DND-41 (cell line): ENCODE data around the gene DLG2.

Experiments
- ATAC-seq: fragments of 200-7000 bp; cut with Tn5 transposase; 3 replicates; pipeline ENCODE4 v1.9.1; 2021; ENCODE audit warnings: low read depth; ENCODE audit not compliant: insufficient read depth
- DNase-seq: peaks from one replicate; pipeline ENCODE4 v3.0.0-alpha.2; 2020
- H2AFZ ChIP-seq: 2 replicates; pipeline ENCODE4 v1.6.0; 2012; ENCODE audit warnings: low read depth, low read length
- H3K27ac ChIP-seq: 2 replicates; pipeline ENCODE4 v1.5.1; 2012; ENCODE audit warnings: low read length, inconsistent platforms
- H3K27me3 ChIP-seq: fragments of 200-600 bp; sonication (generic); 2 replicates; pipeline ENCODE4 v1.6.0; 2012; ENCODE audit warnings: low read length, mild to moderate bottlenecking, inconsistent platforms; ENCODE audit not compliant: insufficient read depth, poor library complexity
- H3K36me3 ChIP-seq: 2 replicates; pipeline ENCODE4 v1.5.1; 2012; ENCODE audit warnings: low read length, inconsistent platforms; ENCODE audit not compliant: insufficient read depth
- H3K4me1 ChIP-seq: 2 replicates; pipeline ENCODE4 v1.5.1; 2012; ENCODE audit warnings: mild to moderate bottlenecking, low read length; ENCODE audit not compliant: insufficient read depth
- H3K4me2 ChIP-seq: 2 replicates; pipeline ENCODE4 v1.6.0; 2012; ENCODE audit warnings: mild to moderate bottlenecking, moderate library complexity, low read length, inconsistent platforms; ENCODE audit not compliant: insufficient read depth
- H3K4me3 ChIP-seq, 2 experiments: fragments of 200-600 bp in 1 of 2; shearing (Covaris generic) in 1 of 2; 2 replicates each; pipeline ENCODE4 v1.5.1; 2012 to 2016; ENCODE audit warnings: inconsistent platforms in 2 of 2, low read length in 2 of 2, mild to moderate bottlenecking in 2 of 2, low read depth in 1 of 2, moderate library complexity in 1 of 2
- H3K79me2 ChIP-seq: 2 replicates; pipeline ENCODE4 v1.6.0; 2012; ENCODE audit warnings: low read length, inconsistent platforms; ENCODE audit not compliant: insufficient read depth
- H3K9ac ChIP-seq: 2 replicates; pipeline ENCODE4 v1.6.0; 2012; ENCODE audit warnings: low read depth, mild to moderate bottlenecking, inconsistent platforms, low read length, moderate library complexity
- H3K9me3 ChIP-seq: 2 replicates; pipeline ENCODE4 v1.5.1; 2012; ENCODE audit warnings: low read length, moderate library complexity, mild to moderate bottlenecking, inconsistent platforms; ENCODE audit not compliant: insufficient read depth, severe bottlenecking
- H4K20me1 ChIP-seq: 2 replicates; pipeline ENCODE4 v1.6.0; 2012; ENCODE audit warnings: low read length; ENCODE audit not compliant: insufficient read depth
- EZH2 ChIP-seq: IDR thresholded peaks from 3 replicates; pipeline ENCODE4 v1.6.1; 2012; ENCODE audit warnings: borderline replicate concordance, low read depth, mild to moderate bottlenecking, moderate library complexity, low read length, inconsistent platforms; ENCODE audit not compliant: severe bottlenecking
- TF ChIP-seq, protein P1 (sequence below): IDR thresholded peaks from 2 replicates; pipeline ENCODE4 v1.5.1; 2012; ENCODE audit warnings: borderline replicate concordance, low read length, moderate library complexity, mild to moderate bottlenecking; ENCODE audit not compliant: poor library complexity, severe bottlenecking; ENCODE audit errors: extremely low read depth

DLG2 gene

GRCh38 chr11:85028329-85029101 lies 598.6 kb downstream of the DLG2 start:
- Histone ChIP-seq H3K79me2 (no peaks in the 10 kb centered on the region), H3K4me1 (no peaks in the 10 kb centered on the region), H3K4me3 (no peak overlapping the region), H3K27me3 (no peaks in the 10 kb centered on the region), H3K36me3 (no peaks in the 10 kb centered on the region), H3K27ac (no peak overlapping the region), H3K9ac (no peak overlapping the region), H3K4me2 (no peak overlapping the region), H4K20me1 (no peaks in the 10 kb centered on the region), H3K9me3 (no peaks in the 10 kb centered on the region), H2AFZ (no peak overlapping the region)
- DNase-seq (no peak), ATAC-seq (no peak)
- no peak for TF ChIP-seq EZH2
- TF ChIP-seq, protein P1, sequence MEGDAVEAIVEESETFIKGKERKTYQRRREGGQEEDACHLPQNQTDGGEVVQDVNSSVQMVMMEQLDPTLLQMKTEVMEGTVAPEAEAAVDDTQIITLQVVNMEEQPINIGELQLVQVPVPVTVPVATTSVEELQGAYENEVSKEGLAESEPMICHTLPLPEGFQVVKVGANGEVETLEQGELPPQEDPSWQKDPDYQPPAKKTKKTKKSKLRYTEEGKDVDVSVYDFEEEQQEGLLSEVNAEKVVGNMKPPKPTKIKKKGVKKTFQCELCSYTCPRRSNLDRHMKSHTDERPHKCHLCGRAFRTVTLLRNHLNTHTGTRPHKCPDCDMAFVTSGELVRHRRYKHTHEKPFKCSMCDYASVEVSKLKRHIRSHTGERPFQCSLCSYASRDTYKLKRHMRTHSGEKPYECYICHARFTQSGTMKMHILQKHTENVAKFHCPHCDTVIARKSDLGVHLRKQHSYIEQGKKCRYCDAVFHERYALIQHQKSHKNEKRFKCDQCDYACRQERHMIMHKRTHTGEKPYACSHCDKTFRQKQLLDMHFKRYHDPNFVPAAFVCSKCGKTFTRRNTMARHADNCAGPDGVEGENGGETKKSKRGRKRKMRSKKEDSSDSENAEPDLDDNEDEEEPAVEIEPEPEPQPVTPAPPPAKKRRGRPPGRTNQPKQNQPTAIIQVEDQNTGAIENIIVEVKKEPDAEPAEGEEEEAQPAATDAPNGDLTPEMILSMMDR: no peak

DNA sequence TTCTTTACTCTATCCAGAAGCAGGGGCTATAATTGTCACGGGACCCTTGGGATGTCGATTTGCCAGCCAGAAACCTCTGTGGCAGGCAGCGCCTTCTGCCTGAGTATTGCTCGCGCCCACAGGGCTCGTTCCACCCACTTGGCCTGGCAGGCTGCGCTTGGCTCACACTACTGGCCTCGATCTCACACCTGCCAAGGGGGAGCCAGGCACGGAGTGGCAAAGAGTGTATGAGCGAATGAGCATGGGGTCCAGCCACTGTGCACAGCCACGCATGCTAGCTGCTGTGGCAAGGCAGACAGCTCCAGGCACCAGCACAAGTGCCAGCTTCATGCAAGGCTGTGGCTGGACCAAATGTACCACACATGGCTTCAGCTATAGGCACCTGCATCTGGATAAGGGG lies 599.8 kb downstream of the DLG2 start:
- no peaks in the 10 kb centered on the region for H3K36me3 ChIP-seq
- no peaks in the 10 kb centered on the region for H3K27me3 ChIP-seq
- no peaks in the 10 kb centered on the region for H3K79me2 ChIP-seq
- no peak overlapping the region for H2AFZ ChIP-seq
- no peak overlapping the region for H3K27ac ChIP-seq
- no peak for ATAC-seq
- no peak overlapping the region for H3K4me3 ChIP-seq
- no peaks in the 10 kb centered on the region for H3K9me3 ChIP-seq
- H4K20me1 ChIP-seq: no peaks in the 10 kb centered on the region
- no peak overlapping the region for H3K9ac ChIP-seq
- no peak for DNase-seq
- TF ChIP-seq, protein P1: no peak
- no peak for TF ChIP-seq EZH2
- no peaks in the 10 kb centered on the region for H3K4me1 ChIP-seq
- H3K4me2 ChIP-seq: no peak overlapping the region

GRCh38 chr11:85021058-85021457 lies 606.1 kb downstream of the DLG2 start:
- Histone ChIP-seq H3K27me3 (no peaks in the 10 kb centered on the region), H3K27ac (no peak overlapping the region), H3K4me3 (no peak overlapping the region), H3K9me3 (no peaks in the 10 kb centered on the region), H3K79me2 (no peaks in the 10 kb centered on the region), H3K9ac (no peak overlapping the region), H3K4me1 (no peaks in the 10 kb centered on the region), H3K36me3 (no peaks in the 10 kb centered on the region), H3K4me2 (no peak overlapping the region), H4K20me1 (no peaks in the 10 kb centered on the region), H2AFZ (no peak overlapping the region)
- DNase-seq (no peak), ATAC-seq (no peak)
- no peak for TF ChIP-seq EZH2
- TF ChIP-seq, protein P1: no peak

- ATAC-seq: no peak
- H3K9ac ChIP-seq: no peak overlapping the region
- H2AFZ ChIP-seq: no peak overlapping the region
- H4K20me1 ChIP-seq: no peaks in the 10 kb centered on the region
- H3K27ac ChIP-seq: no peak overlapping the region
- no peak for DNase-seq
- no peaks in the 10 kb centered on the region for H3K4me1 ChIP-seq
- no peaks in the 10 kb centered on the region for H3K9me3 ChIP-seq
- H3K4me2 ChIP-seq: no peak overlapping the region
- no peak overlapping the region for H3K4me3 ChIP-seq
- no peaks in the 10 kb centered on the region for H3K27me3 ChIP-seq
- no peaks in the 10 kb centered on the region for H3K36me3 ChIP-seq
- no peaks in the 10 kb centered on the region for H3K79me2 ChIP-seq
- TF ChIP-seq EZH2: no peak
- TF ChIP-seq, protein P1: peak; percentile 44
These were observed 633.8 kb downstream of the DLG2 start for GRCh38 chr11:84993386-84993785.
